IPS-15b (cell line): ENCODE measurements around the gene SORCS1.
"Not testable (repeated sequence)": the region's sequence is repeated elsewhere in the genome, so short reads cannot be mapped to it uniquely, and the experiment has no call there.

Experiments
- H3K27me3 ChIP-seq: one replicate; pipeline ENCODE4 v1.6.1; 2013; ENCODE audit warnings: low read length; ENCODE audit not compliant: control insufficient read depth, insufficient read depth
- H3K36me3 ChIP-seq: one replicate; pipeline ENCODE4 v1.6.1; 2013; ENCODE audit warnings: low read length; ENCODE audit not compliant: control insufficient read depth, insufficient read depth
- H3K4me1 ChIP-seq: one replicate; pipeline ENCODE4 v1.6.1; 2013; ENCODE audit warnings: mild to moderate bottlenecking, low read length; ENCODE audit not compliant: control insufficient read depth, insufficient read depth
- H3K4me3 ChIP-seq: one replicate; pipeline ENCODE4 v1.5.1; 2013; ENCODE audit warnings: low read depth, low read length
- H3K9ac ChIP-seq: one replicate; pipeline ENCODE4 v1.6.1; 2013; ENCODE audit warnings: low read depth, mild to moderate bottlenecking, low read length
- H3K9me3 ChIP-seq: one replicate; pipeline ENCODE4 v1.6.1; 2013; ENCODE audit warnings: mild to moderate bottlenecking, low read length; ENCODE audit not compliant: control insufficient read depth, insufficient read depth

SORCS1 gene

GRCh38 chr10:106930751-106931150, 233.8 kb downstream of the SORCS1 start:
- no peaks in the 10 kb centered on the region for H3K4me1 ChIP-seq
- H3K36me3 ChIP-seq = no peaks in the 10 kb centered on the region
- peaks cover 4% of the 10 kb centered on the region for H3K27me3 ChIP-seq
- no peaks in the 10 kb centered on the region for H3K9me3 ChIP-seq
- no peak overlapping the region for H3K9ac ChIP-seq
- no peak overlapping the region for H3K4me3 ChIP-seq

- H3K9ac ChIP-seq = no peak overlapping the region
These were observed 235.1 kb downstream of the SORCS1 start for GRCh38 chr10:106929291-106929895.

DNA sequence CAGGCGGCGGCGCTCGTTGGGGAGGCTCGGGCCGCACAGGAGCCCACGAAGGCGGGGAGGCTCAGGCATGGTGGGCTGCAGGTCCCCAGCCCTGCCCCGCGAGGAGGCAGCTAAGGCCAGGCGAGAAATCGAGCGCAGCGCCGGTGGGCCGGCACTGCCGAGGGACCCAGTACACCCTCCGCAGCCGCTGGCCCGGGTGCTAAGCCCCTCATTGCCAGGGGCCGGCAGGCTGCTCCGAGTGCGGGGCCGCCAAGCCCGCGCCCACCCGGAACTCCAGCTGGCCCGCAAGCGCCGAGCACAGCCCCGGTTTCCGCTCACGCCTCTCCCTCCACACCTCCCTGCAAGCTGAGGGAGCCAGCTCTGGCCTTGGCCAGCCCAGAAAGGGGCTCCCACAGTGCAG, 236.4 kb downstream of the SORCS1 start:
- not testable (repeated sequence) for H3K9ac ChIP-seq, H3K4me3 ChIP-seq, H3K36me3 ChIP-seq, H3K27me3 ChIP-seq, H3K4me1 ChIP-seq, H3K9me3 ChIP-seq

More at GRCh38 chr10:106929291-106929895, 235.1 kb downstream of the SORCS1 start:
- no peak overlapping the region for H3K4me3 ChIP-seq
- no peaks in the 10 kb centered on the region for H3K4me1 ChIP-seq
- H3K36me3 ChIP-seq = no peaks in the 10 kb centered on the region
- H3K27me3 ChIP-seq = peaks cover 4% of the 10 kb centered on the region
- no peaks in the 10 kb centered on the region for H3K9me3 ChIP-seq

- Histone ChIP-seq H3K4me1 (no peaks in the 10 kb centered on the region), H3K4me3 (no peak overlapping the region), H3K27me3 (peaks cover 22% of the 10 kb centered on the region), H3K36me3 (no peaks in the 10 kb centered on the region), H3K9me3 (no peaks in the 10 kb centered on the region), H3K9ac (no peak overlapping the region)
These were observed 239.3 kb downstream of the SORCS1 start for GRCh38 chr10:106925191-106925590.

GRCh38 chr10:106920538-106920937, 244.0 kb downstream of the SORCS1 start:
- Histone ChIP-seq H3K9ac (no peak overlapping the region), H3K36me3 (no peaks in the 10 kb centered on the region), H3K4me3 (no peak overlapping the region), H3K4me1 (no peaks in the 10 kb centered on the region), H3K9me3 (no peaks in the 10 kb centered on the region), H3K27me3 (peaks cover 34% of the 10 kb centered on the region)

DNA sequence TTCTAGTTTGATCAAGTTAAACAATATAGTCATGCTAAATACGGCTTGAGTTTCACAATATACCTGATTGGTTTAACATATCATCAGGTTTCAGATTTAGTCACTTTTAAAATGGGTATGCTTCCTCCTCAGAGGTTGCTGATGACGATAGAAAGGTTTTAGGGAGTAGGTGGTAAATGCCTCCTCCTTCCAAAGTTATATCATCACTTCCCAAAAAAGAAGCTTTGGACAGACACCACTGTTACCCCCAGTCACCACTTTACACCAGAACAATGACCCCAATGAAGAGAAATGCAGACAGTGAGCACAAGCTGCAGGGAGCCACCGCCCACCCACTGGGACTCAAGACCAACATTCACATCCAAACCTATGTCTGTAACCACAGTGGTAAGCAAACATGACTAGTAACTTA, 244.6 kb downstream of the SORCS1 start:
- Histone ChIP-seq H3K9ac (no peak overlapping the region), H3K36me3 (no peaks in the 10 kb centered on the region), H3K4me3 (no peak overlapping the region), H3K9me3 (no peaks in the 10 kb centered on the region), H3K27me3 (peaks cover 36% of the 10 kb centered on the region), H3K4me1 (no peaks in the 10 kb centered on the region)

- Histone ChIP-seq H3K36me3 (no peaks in the 10 kb centered on the region), H3K4me1 (peaks cover 2% of the 10 kb centered on the region), H3K4me3 (no peak overlapping the region), H3K9ac (no peak overlapping the region), H3K9me3 (no peaks in the 10 kb centered on the region), H3K27me3 (peaks cover 36% of the 10 kb centered on the region)
These were observed 247.0 kb downstream of the SORCS1 start for GRCh38 chr10:106917452-106918055.

DNA sequence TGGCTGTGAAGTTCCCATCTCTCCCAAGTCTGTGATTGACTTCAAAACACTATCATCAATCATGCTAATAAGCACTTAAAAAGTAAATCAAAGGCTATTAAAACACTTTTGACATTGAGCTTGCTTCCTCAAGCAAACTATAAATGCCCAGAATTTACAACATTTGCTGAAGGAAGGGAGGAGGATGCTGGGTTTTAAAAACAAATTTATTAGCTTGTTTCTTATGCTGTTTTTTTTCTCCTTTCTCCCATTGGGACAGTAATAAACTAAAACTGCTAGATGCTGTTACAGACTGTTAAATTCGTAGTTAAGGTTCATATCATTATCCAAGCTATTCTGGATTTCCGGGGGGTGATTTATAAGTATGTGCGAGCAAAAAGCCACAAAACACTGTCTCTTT, 250.5 kb downstream of the SORCS1 start:
- H3K4me3 ChIP-seq = no peak overlapping the region

GRCh38 chr10:106913348-106913747, 251.2 kb downstream of the SORCS1 start:
- Histone ChIP-seq H3K27me3 (peaks cover 2% of the 10 kb centered on the region), H3K4me1 (peaks cover 13% of the 10 kb centered on the region), H3K9me3 (no peaks in the 10 kb centered on the region)

More for the DNA sequence above, 250.5 kb downstream of the SORCS1 start:
- no peaks in the 10 kb centered on the region for H3K36me3 ChIP-seq
- peaks cover 6% of the 10 kb centered on the region for H3K27me3 ChIP-seq
- no peaks in the 10 kb centered on the region for H3K9me3 ChIP-seq
- H3K9ac ChIP-seq = no peak overlapping the region
- peaks cover 13% of the 10 kb centered on the region for H3K4me1 ChIP-seq

DNA sequence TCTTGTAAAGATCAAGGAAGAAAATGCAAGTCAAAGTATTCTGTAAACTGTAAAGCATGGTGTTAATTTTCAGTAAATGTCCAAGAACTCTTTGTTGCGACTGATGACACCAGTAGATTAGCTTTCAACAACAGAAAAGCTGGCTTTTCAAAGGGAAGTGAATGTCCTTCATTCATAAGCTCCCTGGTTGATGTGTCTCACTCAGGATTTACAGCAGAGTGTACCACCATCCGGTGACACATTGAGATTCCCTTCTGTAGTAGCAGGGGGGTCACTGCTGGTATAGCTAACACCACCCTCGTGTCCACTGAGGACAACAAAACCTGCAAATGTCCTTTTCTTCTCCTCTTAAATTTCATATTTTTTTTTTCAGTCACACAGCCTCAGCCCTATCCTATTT, 253.4 kb downstream of the SORCS1 start:
- H3K27me3 ChIP-seq = peaks cover 2% of the 10 kb centered on the region
- peaks cover 13% of the 10 kb centered on the region for H3K4me1 ChIP-seq

More at GRCh38 chr10:106913348-106913747, 251.2 kb downstream of the SORCS1 start:
- H3K9ac ChIP-seq = no peak overlapping the region
- H3K36me3 ChIP-seq = no peaks in the 10 kb centered on the region
- H3K4me3 ChIP-seq = no peak overlapping the region

GRCh38 chr10:106910666-106911065, 253.8 kb downstream of the SORCS1 start:
- no peaks in the 10 kb centered on the region for H3K9me3 ChIP-seq
- H3K36me3 ChIP-seq = no peaks in the 10 kb centered on the region

More for the DNA sequence above, 253.4 kb downstream of the SORCS1 start:
- H3K4me3 ChIP-seq = no peak overlapping the region
- H3K9ac ChIP-seq = no peak overlapping the region
- no peaks in the 10 kb centered on the region for H3K36me3 ChIP-seq
- H3K9me3 ChIP-seq = no peaks in the 10 kb centered on the region

DNA sequence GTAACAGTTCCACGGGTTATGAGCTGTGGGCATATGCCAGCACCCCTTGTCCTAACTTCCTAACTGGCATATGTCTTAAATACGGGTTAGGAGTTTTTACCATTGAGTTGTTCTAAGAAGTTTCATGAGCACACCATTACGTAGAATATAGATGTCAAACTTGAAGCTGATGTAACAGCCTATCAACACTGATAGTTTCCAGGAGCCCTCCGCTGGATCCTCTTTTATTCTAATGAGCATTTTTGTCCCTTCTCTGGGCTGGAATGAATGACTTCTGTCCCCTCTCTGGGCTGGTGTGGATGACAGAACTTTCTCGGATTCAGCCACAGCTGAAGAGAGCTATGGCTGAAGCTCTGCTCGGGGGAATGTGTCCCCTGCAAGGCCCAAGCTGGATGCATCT, 256.3 kb downstream of the SORCS1 start:
- Histone ChIP-seq H3K27me3 (no peaks in the 10 kb centered on the region), H3K4me1 (peaks cover 14% of the 10 kb centered on the region), H3K36me3 (no peaks in the 10 kb centered on the region), H3K9me3 (no peaks in the 10 kb centered on the region), H3K9ac (no peak overlapping the region), H3K4me3 (no peak overlapping the region)

More at GRCh38 chr10:106910666-106911065, 253.8 kb downstream of the SORCS1 start:
- Histone ChIP-seq H3K4me3 (no peak overlapping the region), H3K9ac (no peak overlapping the region), H3K4me1 (peaks cover 13% of the 10 kb centered on the region), H3K27me3 (peaks cover 2% of the 10 kb centered on the region)
